ENCODE results near the gene EHF.

DNA sequence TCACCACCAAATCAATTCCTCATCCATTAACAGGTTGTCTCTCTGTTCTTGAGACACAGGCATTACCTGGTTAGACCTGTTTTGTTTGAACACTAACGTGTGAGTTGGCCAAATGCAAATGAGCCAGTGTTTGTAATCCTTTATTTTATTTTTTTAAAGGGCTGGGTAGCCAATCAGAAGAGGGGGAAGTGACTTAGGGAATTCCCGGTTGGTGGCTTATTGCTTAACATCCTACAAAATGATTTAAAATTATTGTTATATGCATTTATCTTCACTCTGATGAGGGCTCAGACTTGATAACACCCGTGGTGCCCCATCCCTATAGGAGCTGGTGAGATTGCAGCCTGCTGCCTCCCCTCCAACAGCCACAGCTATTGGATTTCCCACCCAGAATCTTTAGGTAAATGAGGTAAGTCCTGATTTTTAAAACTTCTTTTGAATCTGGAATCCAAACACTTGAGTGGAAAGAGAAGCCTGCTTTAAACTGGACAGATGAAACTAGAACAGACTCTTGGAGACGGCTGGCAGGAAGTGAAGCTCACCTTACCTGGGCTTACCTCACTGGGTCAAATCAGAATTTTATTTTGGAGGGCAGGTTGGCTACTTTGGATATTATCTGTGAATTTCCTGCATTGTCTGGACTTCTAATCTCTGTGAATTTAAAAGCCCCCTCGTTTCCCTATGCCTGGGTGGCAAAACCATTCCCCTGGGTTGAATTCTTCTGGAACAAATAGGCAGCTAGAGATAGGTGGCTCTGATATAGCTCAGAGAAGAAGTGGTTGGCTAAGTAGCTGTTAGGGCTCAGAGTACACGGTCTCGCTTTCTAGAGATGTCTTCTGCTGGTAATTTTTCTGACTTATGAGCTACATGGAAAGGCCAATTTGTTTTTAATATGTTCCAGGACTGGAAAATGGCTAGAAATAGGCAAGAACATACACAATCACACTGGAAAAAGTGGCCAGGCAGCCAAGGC is at the start of gene EHF:
- peak in 2 of 4 donors; percentile 27 to 35 for TF ChIP-seq POLR2A (IDR thresholded peaks at IDR 0.05)
- TF ChIP-seq, protein P1, sequence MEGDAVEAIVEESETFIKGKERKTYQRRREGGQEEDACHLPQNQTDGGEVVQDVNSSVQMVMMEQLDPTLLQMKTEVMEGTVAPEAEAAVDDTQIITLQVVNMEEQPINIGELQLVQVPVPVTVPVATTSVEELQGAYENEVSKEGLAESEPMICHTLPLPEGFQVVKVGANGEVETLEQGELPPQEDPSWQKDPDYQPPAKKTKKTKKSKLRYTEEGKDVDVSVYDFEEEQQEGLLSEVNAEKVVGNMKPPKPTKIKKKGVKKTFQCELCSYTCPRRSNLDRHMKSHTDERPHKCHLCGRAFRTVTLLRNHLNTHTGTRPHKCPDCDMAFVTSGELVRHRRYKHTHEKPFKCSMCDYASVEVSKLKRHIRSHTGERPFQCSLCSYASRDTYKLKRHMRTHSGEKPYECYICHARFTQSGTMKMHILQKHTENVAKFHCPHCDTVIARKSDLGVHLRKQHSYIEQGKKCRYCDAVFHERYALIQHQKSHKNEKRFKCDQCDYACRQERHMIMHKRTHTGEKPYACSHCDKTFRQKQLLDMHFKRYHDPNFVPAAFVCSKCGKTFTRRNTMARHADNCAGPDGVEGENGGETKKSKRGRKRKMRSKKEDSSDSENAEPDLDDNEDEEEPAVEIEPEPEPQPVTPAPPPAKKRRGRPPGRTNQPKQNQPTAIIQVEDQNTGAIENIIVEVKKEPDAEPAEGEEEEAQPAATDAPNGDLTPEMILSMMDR (IDR thresholded peaks at IDR 0.05): no peak

Data from stomach (tissue), 4 donors.